ENCODE results near the gene TMEM156.

DNA sequence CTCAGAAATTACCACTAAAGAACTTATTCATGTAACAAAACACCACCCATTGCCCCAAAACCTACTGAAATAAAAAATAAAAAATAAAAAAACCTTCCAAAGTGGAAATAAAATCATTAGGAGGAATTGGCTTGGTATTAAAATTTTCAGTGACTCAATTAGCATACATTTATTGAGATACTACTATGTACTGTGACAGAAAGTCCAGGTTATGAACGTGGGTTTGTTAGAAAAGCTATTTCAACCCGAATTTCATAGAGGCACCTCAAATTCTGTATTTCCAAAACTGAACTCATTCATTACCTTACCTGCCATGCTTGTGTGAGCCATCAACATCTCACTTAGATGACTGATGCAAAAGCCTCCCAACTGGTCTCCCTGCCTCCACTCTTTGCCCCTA lies 46.6 kb upstream of the TMEM156 start:
- TF ChIP-seq, protein P1, sequence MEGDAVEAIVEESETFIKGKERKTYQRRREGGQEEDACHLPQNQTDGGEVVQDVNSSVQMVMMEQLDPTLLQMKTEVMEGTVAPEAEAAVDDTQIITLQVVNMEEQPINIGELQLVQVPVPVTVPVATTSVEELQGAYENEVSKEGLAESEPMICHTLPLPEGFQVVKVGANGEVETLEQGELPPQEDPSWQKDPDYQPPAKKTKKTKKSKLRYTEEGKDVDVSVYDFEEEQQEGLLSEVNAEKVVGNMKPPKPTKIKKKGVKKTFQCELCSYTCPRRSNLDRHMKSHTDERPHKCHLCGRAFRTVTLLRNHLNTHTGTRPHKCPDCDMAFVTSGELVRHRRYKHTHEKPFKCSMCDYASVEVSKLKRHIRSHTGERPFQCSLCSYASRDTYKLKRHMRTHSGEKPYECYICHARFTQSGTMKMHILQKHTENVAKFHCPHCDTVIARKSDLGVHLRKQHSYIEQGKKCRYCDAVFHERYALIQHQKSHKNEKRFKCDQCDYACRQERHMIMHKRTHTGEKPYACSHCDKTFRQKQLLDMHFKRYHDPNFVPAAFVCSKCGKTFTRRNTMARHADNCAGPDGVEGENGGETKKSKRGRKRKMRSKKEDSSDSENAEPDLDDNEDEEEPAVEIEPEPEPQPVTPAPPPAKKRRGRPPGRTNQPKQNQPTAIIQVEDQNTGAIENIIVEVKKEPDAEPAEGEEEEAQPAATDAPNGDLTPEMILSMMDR (IDR thresholded peaks at IDR 0.05; ENCODE audit: poor library complexity, severe bottlenecking): no peak
- TF ChIP-seq EZH2 (IDR thresholded peaks at IDR 0.05; ENCODE audit: borderline replicate concordance, insufficient read depth, low read length, poor library complexity, severe bottlenecking) (no peak), SMC3 (conservative IDR thresholded peaks at IDR 0.05; ENCODE audit: poor library complexity) (no peak), EP300 (conservative IDR thresholded peaks at IDR 0.05; ENCODE audit: poor library complexity, severe bottlenecking) (no peak), POLR2AphosphoS5 (IDR thresholded peaks at IDR 0.05) (no peak), TAF1 (IDR thresholded peaks at IDR 0.05; ENCODE audit: low read depth) (no peak), REST (IDR thresholded peaks at IDR 0.05; ENCODE audit: borderline replicate concordance) (no peak), RAD21 (conservative IDR thresholded peaks at IDR 0.05) (no peak), MXI1 (conservative IDR thresholded peaks at IDR 0.05; ENCODE audit: poor library complexity, severe bottlenecking) (no peak)

All from neural cell (in vitro differentiated cells).